ENCODE data around the gene PEX12. TPM values are rescaled to one million over a fixed set of nuclear protein-coding genes. Genes with fewer than 3 reads are reported as not detected.
A peak's percentile ranks its signal among the peaks of the same experiment; 100 is the strongest.

Gene PEX12
- total and polyA plus RNA-seq, 9 of the 15 experiments (the other 6 are each of a cell fraction or from before 2014, with no cell fraction given) = 4.0 to 12.4 (median 6.4) TPM

DNA sequence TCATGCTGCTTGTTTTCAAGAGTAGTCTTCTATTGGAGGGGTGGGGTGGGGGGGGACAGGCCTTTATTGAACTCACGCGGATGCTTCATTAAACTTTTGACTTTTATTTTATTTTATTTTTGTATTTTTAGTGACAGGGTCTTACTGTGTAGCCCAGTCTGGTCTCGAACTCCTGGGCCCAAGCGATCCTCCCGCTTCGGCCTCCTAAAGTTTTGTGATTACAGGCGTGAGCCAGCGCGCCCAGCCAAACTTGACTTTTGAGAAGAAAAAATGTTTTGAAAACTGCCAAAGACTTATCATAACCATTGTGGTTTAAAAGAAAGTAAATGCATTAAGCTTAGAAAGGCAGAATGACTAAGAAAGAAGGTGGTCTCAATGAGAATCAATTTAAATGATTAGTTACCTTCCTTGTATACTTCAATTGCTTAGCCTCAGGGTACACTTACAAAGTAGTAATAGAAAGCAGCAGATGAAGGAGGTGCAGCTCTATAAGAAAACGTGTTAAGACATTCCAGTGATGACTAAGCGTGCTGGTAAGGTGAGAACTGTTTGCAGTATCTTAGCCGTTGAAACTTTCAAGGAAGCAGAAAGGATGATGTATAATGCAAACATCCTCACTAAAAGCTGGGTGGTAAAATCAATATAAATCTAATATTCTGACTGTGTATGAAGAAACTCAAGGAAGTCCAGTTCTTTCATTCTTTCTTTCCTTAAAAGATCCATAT, 10.0 kb upstream of the PEX12 start (continued):
- TF ChIP-seq, protein P1, sequence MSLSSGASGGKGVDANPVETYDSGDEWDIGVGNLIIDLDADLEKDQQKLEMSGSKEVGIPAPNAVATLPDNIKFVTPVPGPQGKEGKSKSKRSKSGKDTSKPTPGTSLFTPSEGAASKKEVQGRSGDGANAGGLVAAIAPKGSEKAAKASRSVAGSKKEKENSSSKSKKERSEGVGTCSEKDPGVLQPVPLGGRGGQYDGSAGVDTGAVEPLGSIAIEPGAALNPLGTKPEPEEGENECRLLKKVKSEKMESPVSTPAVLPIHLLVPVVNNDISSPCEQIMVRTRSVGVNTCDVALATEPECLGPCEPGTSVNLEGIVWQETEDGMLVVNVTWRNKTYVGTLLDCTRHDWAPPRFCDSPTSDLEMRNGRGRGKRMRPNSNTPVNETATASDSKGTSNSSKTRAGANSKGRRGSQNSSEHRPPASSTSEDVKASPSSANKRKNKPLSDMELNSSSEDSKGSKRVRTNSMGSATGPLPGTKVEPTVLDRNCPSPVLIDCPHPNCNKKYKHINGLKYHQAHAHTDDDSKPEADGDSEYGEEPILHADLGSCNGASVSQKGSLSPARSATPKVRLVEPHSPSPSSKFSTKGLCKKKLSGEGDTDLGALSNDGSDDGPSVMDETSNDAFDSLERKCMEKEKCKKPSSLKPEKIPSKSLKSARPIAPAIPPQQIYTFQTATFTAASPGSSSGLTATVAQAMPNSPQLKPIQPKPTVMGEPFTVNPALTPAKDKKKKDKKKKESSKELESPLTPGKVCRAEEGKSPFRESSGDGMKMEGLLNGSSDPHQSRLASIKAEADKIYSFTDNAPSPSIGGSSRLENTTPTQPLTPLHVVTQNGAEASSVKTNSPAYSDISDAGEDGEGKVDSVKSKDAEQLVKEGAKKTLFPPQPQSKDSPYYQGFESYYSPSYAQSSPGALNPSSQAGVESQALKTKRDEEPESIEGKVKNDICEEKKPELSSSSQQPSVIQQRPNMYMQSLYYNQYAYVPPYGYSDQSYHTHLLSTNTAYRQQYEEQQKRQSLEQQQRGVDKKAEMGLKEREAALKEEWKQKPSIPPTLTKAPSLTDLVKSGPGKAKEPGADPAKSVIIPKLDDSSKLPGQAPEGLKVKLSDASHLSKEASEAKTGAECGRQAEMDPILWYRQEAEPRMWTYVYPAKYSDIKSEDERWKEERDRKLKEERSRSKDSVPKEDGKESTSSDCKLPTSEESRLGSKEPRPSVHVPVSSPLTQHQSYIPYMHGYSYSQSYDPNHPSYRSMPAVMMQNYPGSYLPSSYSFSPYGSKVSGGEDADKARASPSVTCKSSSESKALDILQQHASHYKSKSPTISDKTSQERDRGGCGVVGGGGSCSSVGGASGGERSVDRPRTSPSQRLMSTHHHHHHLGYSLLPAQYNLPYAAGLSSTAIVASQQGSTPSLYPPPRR (CRISPR knock-in tag; IDR thresholded peaks at IDR 0.05; ENCODE audit: borderline replicate concordance) = no peak
- TF ChIP-seq FOSL1 (tag; conservative IDR thresholded peaks at IDR 0.05) (peak; percentile 63), POLR3G (IDR thresholded peaks at IDR 0.05; ENCODE audit: extremely low read depth, insufficient read length, insufficient replicate concordance) (no peak), JUND (IDR thresholded peaks at IDR 0.05; ENCODE audit: borderline replicate concordance, low read depth, low read length) (peak; percentile 73; the same call in 1 of the 2 replicates), JUND (tag; IDR thresholded peaks at IDR 0.05; ENCODE audit: borderline replicate concordance, low read depth, low read length) (peak; percentile 86), CBX1 (IDR thresholded peaks at IDR 0.05; ENCODE audit: low read depth) (no peak), FIP1L1 (IDR thresholded peaks at IDR 0.05; ENCODE audit: low read depth, low read length, poor library complexity, severe bottlenecking) (no peak), BACH1 (tag; IDR thresholded peaks at IDR 0.05) (no peak), RBM25 (IDR thresholded peaks at IDR 0.05; ENCODE audit: low read depth, low read length, severe bottlenecking) (peak; percentile 7), ZNF253 (CRISPR knock-in tag; conservative IDR thresholded peaks at IDR 0.05) (no peak), TCFL5 (CRISPR knock-in tag; conservative IDR thresholded peaks at IDR 0.05) (no peak), ZNF384 (IDR thresholded peaks at IDR 0.05; ENCODE audit: low read depth, low read length) (no peak), ZNF695 (CRISPR knock-in tag; IDR thresholded peaks at IDR 0.05) (no peak), TFAM (CRISPR knock-in tag; conservative IDR thresholded peaks at IDR 0.05) (no peak), RAD51 (IDR thresholded peaks at IDR 0.05; ENCODE audit: borderline replicate concordance, low read depth) (no peak), THRAP3 (IDR thresholded peaks at IDR 0.05; ENCODE audit: borderline replicate concordance) (no peak)
- TF ChIP-seq, protein P2, sequence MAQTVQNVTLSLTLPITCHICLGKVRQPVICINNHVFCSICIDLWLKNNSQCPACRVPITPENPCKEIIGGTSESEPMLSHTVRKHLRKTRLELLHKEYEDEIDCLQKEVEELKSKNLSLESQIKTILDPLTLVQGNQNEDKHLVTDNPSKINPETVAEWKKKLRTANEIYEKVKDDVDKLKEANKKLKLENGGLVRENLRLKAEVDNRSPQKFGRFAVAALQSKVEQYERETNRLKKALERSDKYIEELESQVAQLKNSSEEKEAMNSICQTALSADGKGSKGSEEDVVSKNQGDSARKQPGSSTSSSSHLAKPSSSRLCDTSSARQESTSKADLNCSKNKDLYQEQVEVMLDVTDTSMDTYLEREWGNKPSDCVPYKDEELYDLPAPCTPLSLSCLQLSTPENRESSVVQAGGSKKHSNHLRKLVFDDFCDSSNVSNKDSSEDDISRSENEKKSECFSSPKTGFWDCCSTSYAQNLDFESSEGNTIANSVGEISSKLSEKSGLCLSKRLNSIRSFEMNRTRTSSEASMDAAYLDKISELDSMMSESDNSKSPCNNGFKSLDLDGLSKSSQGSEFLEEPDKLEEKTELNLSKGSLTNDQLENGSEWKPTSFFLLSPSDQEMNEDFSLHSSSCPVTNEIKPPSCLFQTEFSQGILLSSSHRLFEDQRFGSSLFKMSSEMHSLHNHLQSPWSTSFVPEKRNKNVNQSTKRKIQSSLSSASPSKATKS (CRISPR knock-in tag; IDR thresholded peaks at IDR 0.05) = no peak
- TF ChIP-seq, protein P3, sequence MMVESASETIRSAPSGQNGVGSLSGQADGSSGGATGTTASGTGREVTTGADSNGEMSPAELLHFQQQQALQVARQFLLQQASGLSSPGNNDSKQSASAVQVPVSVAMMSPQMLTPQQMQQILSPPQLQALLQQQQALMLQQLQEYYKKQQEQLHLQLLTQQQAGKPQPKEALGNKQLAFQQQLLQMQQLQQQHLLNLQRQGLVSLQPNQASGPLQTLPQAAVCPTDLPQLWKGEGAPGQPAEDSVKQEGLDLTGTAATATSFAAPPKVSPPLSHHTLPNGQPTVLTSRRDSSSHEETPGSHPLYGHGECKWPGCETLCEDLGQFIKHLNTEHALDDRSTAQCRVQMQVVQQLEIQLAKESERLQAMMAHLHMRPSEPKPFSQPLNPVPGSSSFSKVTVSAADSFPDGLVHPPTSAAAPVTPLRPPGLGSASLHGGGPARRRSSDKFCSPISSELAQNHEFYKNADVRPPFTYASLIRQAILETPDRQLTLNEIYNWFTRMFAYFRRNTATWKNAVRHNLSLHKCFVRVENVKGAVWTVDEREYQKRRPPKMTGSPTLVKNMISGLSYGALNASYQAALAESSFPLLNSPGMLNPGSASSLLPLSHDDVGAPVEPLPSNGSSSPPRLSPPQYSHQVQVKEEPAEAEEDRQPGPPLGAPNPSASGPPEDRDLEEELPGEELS (CRISPR knock-in tag; IDR thresholded peaks at IDR 0.05; ENCODE audit: borderline replicate concordance) = no peak

Measured in K562 (cell line).